ENCODE data around the gene METTL22. TPM values are rescaled to one million over a fixed set of nuclear protein-coding genes. Genes with fewer than 3 reads are reported as not detected.

The METTL22 gene
- 41.1 and 54.8 TPM in 2 replicates for total RNA-seq (ENCODE audit: low replicate concordance)

DNA sequence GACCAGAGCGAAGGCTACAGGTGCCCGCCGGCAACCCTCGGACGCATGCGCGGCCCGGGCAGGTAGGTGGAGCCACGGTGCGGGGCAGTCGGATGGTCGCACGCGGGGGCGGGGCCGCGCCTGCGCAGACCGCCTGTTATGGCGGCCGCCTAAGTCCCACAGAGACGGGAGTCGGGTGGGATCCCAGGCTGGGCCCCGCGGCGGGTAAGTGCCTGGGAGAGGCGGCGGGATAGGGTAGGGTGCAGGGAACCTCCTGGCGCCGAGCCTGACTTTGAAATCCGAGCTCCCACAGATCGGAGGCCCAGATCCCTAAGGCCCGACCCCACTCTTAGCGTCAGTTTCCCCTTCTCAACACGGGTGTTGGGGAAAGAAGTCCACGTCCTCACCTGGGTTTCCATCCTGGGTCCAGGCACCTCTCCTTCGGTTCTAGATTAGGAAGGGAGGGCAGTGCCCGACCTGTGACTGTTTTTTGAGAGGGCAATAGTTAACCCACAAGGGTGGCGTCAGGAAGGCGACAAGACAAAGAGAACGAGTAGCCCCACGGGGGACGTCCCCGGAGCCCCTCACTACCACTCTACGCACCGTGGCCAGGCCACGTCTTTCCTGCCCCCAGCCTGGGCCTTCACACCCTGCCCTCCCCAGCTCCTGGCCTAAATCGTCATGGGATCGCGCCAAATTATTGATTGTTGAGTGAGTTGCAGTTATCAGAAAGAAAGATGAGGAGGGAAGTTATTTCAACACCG is at the start of gene METTL22:
Gene METTL22 (plus strand): TSS at position 127 of the 743 bp plus-strand sequence. CDS start 3,968 bp downstream, outside the sequence.
- H3F3A ChIP-seq (ENCODE audit: low read depth): peaks cover 4% of the 10 kb centered on the region
- no peaks in the 10 kb centered on the region for H3K36me3 ChIP-seq
- H3K4me1 ChIP-seq: peaks cover 7% of the 10 kb centered on the region
- Mint-ChIP-seq H3K4me1 (peaks cover 13% of the 10 kb centered on the region), H3K27ac (peak within 1 kb of the TSS; percentile 98), H3K36me3 (peaks cover 8% of the 10 kb centered on the region), H3K27me3 (ENCODE audit: insufficient read depth, low read depth) (no peaks in the 10 kb centered on the region), H3K4me3 (peak within 1 kb of the TSS; percentile 99), H3K9me3 (no peaks in the 10 kb centered on the region)
- peaks cover 32% of the 10 kb centered on the region for H4K20me1 ChIP-seq (ENCODE audit: low read depth)
- H3K79me2 ChIP-seq (ENCODE audit: low read depth): peaks cover 47% of the 10 kb centered on the region
- H3K27ac ChIP-seq: peak within 1 kb of the TSS; percentile 55
- H3K4me3 ChIP-seq: peak within 1 kb of the TSS; percentile 93
- no peaks in the 10 kb centered on the region for H3K9me3 ChIP-seq (ENCODE audit: low read depth)
- H3K9ac ChIP-seq: peak within 1 kb of the TSS; percentile 95
- peak within 1 kb of the TSS; percentile 78 for H2AFZ ChIP-seq (replicated peaks)
- DNase-seq (ENCODE audit: low spot score): peak; percentile 96
- H3K27me3 ChIP-seq: no peaks in the 10 kb centered on the region
- TF ChIP-seq, protein P1, sequence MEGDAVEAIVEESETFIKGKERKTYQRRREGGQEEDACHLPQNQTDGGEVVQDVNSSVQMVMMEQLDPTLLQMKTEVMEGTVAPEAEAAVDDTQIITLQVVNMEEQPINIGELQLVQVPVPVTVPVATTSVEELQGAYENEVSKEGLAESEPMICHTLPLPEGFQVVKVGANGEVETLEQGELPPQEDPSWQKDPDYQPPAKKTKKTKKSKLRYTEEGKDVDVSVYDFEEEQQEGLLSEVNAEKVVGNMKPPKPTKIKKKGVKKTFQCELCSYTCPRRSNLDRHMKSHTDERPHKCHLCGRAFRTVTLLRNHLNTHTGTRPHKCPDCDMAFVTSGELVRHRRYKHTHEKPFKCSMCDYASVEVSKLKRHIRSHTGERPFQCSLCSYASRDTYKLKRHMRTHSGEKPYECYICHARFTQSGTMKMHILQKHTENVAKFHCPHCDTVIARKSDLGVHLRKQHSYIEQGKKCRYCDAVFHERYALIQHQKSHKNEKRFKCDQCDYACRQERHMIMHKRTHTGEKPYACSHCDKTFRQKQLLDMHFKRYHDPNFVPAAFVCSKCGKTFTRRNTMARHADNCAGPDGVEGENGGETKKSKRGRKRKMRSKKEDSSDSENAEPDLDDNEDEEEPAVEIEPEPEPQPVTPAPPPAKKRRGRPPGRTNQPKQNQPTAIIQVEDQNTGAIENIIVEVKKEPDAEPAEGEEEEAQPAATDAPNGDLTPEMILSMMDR (IDR thresholded peaks at IDR 0.05): no peak
- peak within 1 kb of the TSS; percentile 91 for H3K4me2 ChIP-seq

GRCh38 chr16:8572063-8572918 is 49.2 kb upstream of the METTL22 start:
- Mint-ChIP-seq H3K36me3 (no peaks in the 10 kb centered on the region), H3K4me1 (peaks cover 45% of the 10 kb centered on the region), H3K4me3 (peak overlapping the region; percentile 2), H3K27ac (peak overlapping the region; percentile 99), H3K9me3 (no peaks in the 10 kb centered on the region), H3K27me3 (ENCODE audit: insufficient read depth, low read depth) (peaks cover 19% of the 10 kb centered on the region)
- Histone ChIP-seq H3K4me3 (no peak overlapping the region), H3K9ac (no peak overlapping the region), H4K20me1 (ENCODE audit: low read depth) (no peaks in the 10 kb centered on the region), H3K27ac (no peak overlapping the region), H3K36me3 (no peaks in the 10 kb centered on the region), H3K4me1 (peaks cover 18% of the 10 kb centered on the region), H2AFZ (replicated peaks) (peak overlapping the region; percentile 6), H3K79me2 (ENCODE audit: low read depth) (no peaks in the 10 kb centered on the region), H3F3A (ENCODE audit: low read depth) (peaks cover 9% of the 10 kb centered on the region), H3K9me3 (ENCODE audit: low read depth) (no peaks in the 10 kb centered on the region), H3K27me3 (no peaks in the 10 kb centered on the region), H3K4me2 (peak overlapping the region; percentile 54)
- no peak for DNase-seq (ENCODE audit: low spot score)
- TF ChIP-seq EZH2 (IDR thresholded peaks at IDR 0.05) (no peak), EZH2phosphoT487 (IDR thresholded peaks at IDR 0.05) (no peak)
- TF ChIP-seq, protein P1 (IDR thresholded peaks at IDR 0.05): no peak

- TF ChIP-seq, protein P1 (IDR thresholded peaks at IDR 0.05): peak; percentile 69
- TF ChIP-seq EZH2phosphoT487 (IDR thresholded peaks at IDR 0.05): no peak
- TF ChIP-seq EZH2 (IDR thresholded peaks at IDR 0.05): no peak
- Mint-ChIP-seq H3K9me3 (no peaks in the 10 kb centered on the region), H3K27me3 (ENCODE audit: insufficient read depth, low read depth) (peaks cover 11% of the 10 kb centered on the region), H3K36me3 (no peaks in the 10 kb centered on the region), H3K27ac (peak overlapping the region; percentile 99), H3K4me3 (no peak overlapping the region), H3K4me1 (peaks cover 47% of the 10 kb centered on the region)
- Histone ChIP-seq H3K9me3 (ENCODE audit: low read depth) (no peaks in the 10 kb centered on the region), H3K36me3 (no peaks in the 10 kb centered on the region), H4K20me1 (ENCODE audit: low read depth) (no peaks in the 10 kb centered on the region), H3K79me2 (ENCODE audit: low read depth) (no peaks in the 10 kb centered on the region), H3K4me2 (no peak overlapping the region), H3F3A (ENCODE audit: low read depth) (peaks cover 9% of the 10 kb centered on the region), H2AFZ (replicated peaks) (peak overlapping the region; percentile 6), H3K27me3 (no peaks in the 10 kb centered on the region), H3K4me1 (peaks cover 18% of the 10 kb centered on the region), H3K27ac (no peak overlapping the region), H3K4me3 (no peak overlapping the region), H3K9ac (no peak overlapping the region)
- DNase-seq (ENCODE audit: low spot score): peak; percentile 68
Measured at GRCh38 chr16:8572919-8573724, 48.4 kb upstream of the METTL22 start.
